A673 (cell line): ENCODE results near the gene HECTD4. TPM values are rescaled to one million over a fixed set of nuclear protein-coding genes. Genes with fewer than 3 reads are reported as not detected.

Source experiments
- BruUV-seq: library from RNA; stranded (reverse); fragments of 400-500 nt; replicated peaks from 2 replicates; lab custom pipeline; 2021; lab: Mats Ljungman, UMichigan
- CTCF ChIA-PET: fragments of 300-600 bp; sonication (Branson Sonifier 250); formaldehyde crosslinking; loops from one replicate; lab custom pipeline; 2022; ENCODE audit warnings: antibody characterized with exemption; lab: Charles Lee
- POLR2A ChIA-PET: fragments of 300-600 bp; sonication (Branson Sonifier 250); formaldehyde crosslinking; loops from one replicate; lab custom pipeline; 2022; ENCODE audit warnings: antibody characterized with exemption; ENCODE audit not compliant: low non-redundant PET; lab: Charles Lee
- DNase-seq: peaks from one replicate; pipeline ENCODE4 v3.0.0-alpha.2; 2015; ENCODE audit warnings: low spot score
- H3K27ac ChIP-seq: fragments of 200-600 bp; sonication (generic); 2 replicates; pipeline ENCODE4 v1.5.1; 2016; ENCODE audit warnings: mixed run types, low read depth, mild to moderate bottlenecking, mixed read lengths, antibody characterized with exemption, low read length; ENCODE audit not compliant: poor library complexity, severe bottlenecking
- H3K27me3 ChIP-seq: fragments of 200-600 bp; sonication (generic); replicated peaks from 2 replicates; pipeline ENCODE4 v1.6.1; 2017; ENCODE audit warnings: mixed run types, low read depth, mild to moderate bottlenecking, mixed read lengths, antibody characterized with exemption, low read length; ENCODE audit not compliant: insufficient read depth, poor library complexity
- H3K36me3 ChIP-seq: fragments of 200-600 bp; sonication (generic); 2 replicates; pipeline ENCODE4 v1.6.1; 2016; ENCODE audit warnings: mixed run types, mild to moderate bottlenecking, mixed read lengths, antibody characterized with exemption, low read length; ENCODE audit not compliant: insufficient read depth, poor library complexity, severe bottlenecking
- H3K4me1 ChIP-seq: fragments of 200-600 bp; sonication (generic); 2 replicates; pipeline ENCODE4 v1.6.1; 2017; ENCODE audit warnings: mixed run types, mild to moderate bottlenecking, mixed read lengths, antibody characterized with exemption, low read length; ENCODE audit not compliant: insufficient read depth, poor library complexity, severe bottlenecking
- H3K4me3 ChIP-seq: fragments of 200-600 bp; sonication (generic); 2 replicates; pipeline ENCODE4 v1.5.1; 2016; ENCODE audit warnings: low read depth, mixed run types, mild to moderate bottlenecking, mixed read lengths, low read length; ENCODE audit not compliant: poor library complexity, severe bottlenecking
- H3K9me3 ChIP-seq: fragments of 200-600 bp; sonication (generic); 2 replicates; pipeline ENCODE4 v1.6.1; 2016; ENCODE audit warnings: mixed run types, low read depth, mild to moderate bottlenecking, mixed read lengths, antibody characterized with exemption, low read length; ENCODE audit not compliant: poor library complexity, severe bottlenecking
- EZH2 ChIP-seq: fragments of 200-600 bp; sonication (generic); IDR thresholded peaks from 2 replicates; pipeline ENCODE4 v1.6.1; 2017; ENCODE audit warnings: borderline replicate concordance, low read depth, mild to moderate bottlenecking, mixed read lengths, antibody characterized with exemption, low read length; ENCODE audit not compliant: poor library complexity, severe bottlenecking
- intact Hi-C: fragments of 100-400 bp; cut with micrococcal nuclease; formaldehyde crosslinking; loops from one replicate; pipeline ENCODE4 v1.10.0; 2022; ENCODE audit not compliant: unreplicated experiment
- total RNA-seq: library from RNA; stranded (reverse); gene quantifications from 2 replicates; pipeline ENCODE4 v1.2.3, GENCODE V29; 2021
- TF ChIP-seq, protein P1 (sequence below): fragments of 300-800, 200-600 bp; sonication (generic); conservative IDR thresholded peaks from 2 replicates; pipeline ENCODE4 v1.5.1; 2017; ENCODE audit warnings: low read depth, mild to moderate bottlenecking, antibody characterized with exemption, low read length, moderate library complexity, mixed read lengths

HECTD4 gene
- total RNA-seq, 1 experiment from 2014 or later = 52.1 TPM

GRCh38 chr12:112190231-112191025, 191.8 kb downstream of the HECTD4 start:
- H3K36me3 ChIP-seq = peaks cover 18% of the 10 kb centered on the region
- H3K27me3 ChIP-seq = no peaks in the 10 kb centered on the region
- POLR2A ChIA-PET = no interaction called here
- intact Hi-C loops = no loop called here
- TF ChIP-seq, protein P1, sequence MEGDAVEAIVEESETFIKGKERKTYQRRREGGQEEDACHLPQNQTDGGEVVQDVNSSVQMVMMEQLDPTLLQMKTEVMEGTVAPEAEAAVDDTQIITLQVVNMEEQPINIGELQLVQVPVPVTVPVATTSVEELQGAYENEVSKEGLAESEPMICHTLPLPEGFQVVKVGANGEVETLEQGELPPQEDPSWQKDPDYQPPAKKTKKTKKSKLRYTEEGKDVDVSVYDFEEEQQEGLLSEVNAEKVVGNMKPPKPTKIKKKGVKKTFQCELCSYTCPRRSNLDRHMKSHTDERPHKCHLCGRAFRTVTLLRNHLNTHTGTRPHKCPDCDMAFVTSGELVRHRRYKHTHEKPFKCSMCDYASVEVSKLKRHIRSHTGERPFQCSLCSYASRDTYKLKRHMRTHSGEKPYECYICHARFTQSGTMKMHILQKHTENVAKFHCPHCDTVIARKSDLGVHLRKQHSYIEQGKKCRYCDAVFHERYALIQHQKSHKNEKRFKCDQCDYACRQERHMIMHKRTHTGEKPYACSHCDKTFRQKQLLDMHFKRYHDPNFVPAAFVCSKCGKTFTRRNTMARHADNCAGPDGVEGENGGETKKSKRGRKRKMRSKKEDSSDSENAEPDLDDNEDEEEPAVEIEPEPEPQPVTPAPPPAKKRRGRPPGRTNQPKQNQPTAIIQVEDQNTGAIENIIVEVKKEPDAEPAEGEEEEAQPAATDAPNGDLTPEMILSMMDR = no peak
- no peak for TF ChIP-seq EZH2
- no peak overlapping the region for H3K27ac ChIP-seq
- H3K9me3 ChIP-seq = no peaks in the 10 kb centered on the region
- no peaks in the 10 kb centered on the region for H3K4me1 ChIP-seq
- no peak overlapping the region for H3K4me3 ChIP-seq
- CTCF ChIA-PET = no interaction called here
- DNase-seq = no peak
- no TSS peak for BruUV-seq

DNA sequence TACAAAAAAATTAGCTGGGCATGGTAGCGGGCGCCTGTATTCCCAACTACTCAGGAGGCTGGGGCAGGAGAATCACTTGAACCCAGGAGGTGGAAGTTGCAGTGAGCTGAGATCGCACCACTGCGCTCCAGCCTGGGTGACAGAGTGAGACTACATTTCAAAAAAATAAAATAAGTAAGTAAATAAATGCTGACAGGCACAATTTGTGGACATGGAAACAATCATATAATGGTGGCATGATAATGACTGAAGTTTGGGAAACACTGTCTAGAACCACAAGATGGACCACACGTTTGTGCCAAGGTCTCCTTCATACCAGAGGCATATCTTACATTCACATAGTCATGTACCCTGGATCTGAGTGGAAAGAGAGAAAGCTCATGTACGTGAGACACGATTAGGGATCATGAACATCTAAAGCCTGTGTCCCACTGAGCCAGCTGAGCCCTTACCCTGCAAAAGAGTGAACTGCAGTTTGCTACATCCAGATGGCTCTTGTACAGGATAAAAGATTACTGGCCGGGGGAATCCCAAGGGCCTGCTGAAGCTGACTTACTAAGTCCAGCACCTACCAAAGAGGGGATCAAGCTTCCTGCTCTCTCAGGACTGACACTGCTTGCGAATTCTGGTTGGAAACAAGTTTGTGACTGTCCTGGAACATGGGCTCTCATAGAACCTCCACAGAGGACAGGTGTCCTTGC, 194.0 kb downstream of the HECTD4 start:
- ChIA-PET CTCF (interaction anchor here (0.8 kb wide), 1 partner anchor 10 kb away, joined by 4 read pairs; no protein-coding TSS in a partner anchor), POLR2A (no interaction called here)
- Histone ChIP-seq H3K4me3 (no peak overlapping the region), H3K27me3 (no peaks in the 10 kb centered on the region), H3K4me1 (no peaks in the 10 kb centered on the region), H3K27ac (no peak overlapping the region), H3K36me3 (peaks cover 19% of the 10 kb centered on the region), H3K9me3 (no peaks in the 10 kb centered on the region)
- intact Hi-C loops = no loop called here
- no TSS peak for BruUV-seq
- DNase-seq = no peak
- TF ChIP-seq EZH2 = no peak
- TF ChIP-seq, protein P1 = no peak

DNA sequence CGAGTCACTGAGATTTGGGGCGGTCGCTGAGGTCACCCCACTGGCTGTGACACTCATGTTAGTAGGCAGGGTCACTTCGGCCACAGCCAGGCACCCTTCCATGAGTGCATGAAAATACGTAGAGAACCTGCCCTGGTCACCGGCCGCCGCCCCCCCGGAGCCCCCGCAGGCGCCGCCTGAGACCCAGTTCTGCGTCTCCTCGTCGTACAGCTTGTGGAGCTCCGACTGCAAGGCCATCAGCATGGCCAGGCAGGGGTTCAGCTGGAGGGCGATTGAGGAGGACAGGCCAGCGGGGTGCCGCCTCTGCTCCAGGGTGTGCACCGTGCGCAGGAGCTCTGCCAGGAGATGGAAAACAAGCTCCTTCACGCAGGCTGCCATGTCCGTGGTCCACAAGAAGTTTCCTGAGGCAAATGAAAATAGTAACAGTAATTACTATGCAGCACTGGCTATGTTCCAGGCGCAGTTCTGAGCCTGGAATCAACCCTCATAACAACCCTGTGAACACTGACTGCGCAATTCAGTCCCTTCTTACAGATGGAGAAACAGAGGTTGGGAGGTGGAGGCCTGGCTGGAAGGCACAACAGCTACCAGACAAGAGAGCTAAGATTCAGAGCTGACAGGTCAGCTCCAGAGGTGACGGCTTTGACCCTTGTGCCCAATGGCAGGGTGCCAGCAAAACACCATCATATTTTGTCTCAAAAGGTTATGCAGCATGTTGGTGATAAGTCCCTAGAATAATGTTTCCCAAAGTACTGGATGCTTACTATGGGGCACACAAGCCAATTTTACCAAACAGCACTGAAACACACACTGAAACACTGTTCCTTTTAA, 196.9 kb downstream of the HECTD4 start:
- intact Hi-C loops = no loop called here
- Histone ChIP-seq H3K9me3 (no peaks in the 10 kb centered on the region), H3K36me3 (peaks cover 10% of the 10 kb centered on the region), H3K27me3 (no peaks in the 10 kb centered on the region), H3K27ac (no peak overlapping the region), H3K4me3 (no peak overlapping the region), H3K4me1 (no peaks in the 10 kb centered on the region)
- POLR2A ChIA-PET = no interaction called here
- TF ChIP-seq EZH2 = no peak
- TF ChIP-seq, protein P1 = no peak
- BruUV-seq = no TSS peak
- DNase-seq = no peak
- CTCF ChIA-PET = interaction anchor here (0.6 kb wide), 1 partner anchor 240 kb away, joined by 5 read pairs; no protein-coding TSS in a partner anchor
